Adrenal gland (tissue), 5 donors: ENCODE measurements around the gene UEVLD.

Source experiments
- POLR2A ChIP-seq, 2 donors: fragments of 450-650 bp; IDR thresholded peaks; one replicate each; pipeline ENCODE4 v1.6.1; 2017; ENCODE audit warnings: antibody characterized with exemption in 2 of 2, mild to moderate bottlenecking in 2 of 2, moderate library complexity in 1 of 2
- TF ChIP-seq, protein P1 (sequence below), 6 experiments: fragments of 450-650 bp in 4 of 6; fragments of 200-600 bp in 2 of 6; sonication (generic) in 1 of 6; IDR thresholded peaks; 1 replicate in 5 of 6; 2 replicates in 1 of 6; pipeline versions ENCODE4 v1.5.1 to v1.8.0; 2016 to 2021; ENCODE audit warnings: antibody characterized with exemption in 6 of 6, mild to moderate bottlenecking in 2 of 6, moderate library complexity in 1 of 6
- donor health status: DM: no; HTN: no; CAD: no.

DNA sequence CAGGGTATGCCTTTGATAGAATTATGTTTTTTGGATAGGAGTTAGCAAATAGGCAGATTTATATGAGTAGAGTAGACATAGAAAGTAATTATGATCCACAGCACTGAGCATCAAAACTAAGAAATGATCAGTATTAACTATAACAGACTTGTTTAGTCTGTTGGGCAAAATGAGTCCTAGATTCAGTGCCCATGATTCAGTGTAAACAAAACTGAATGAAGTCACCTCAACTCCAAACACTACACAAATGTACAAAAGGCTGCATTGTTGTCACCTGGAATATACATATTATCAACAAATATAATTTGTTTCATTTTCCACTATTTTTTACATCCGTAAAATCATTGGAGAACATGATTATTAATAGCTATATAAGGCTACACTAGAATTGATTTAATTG, 6.7 kb downstream of the UEVLD start:
- TF ChIP-seq, protein P1, sequence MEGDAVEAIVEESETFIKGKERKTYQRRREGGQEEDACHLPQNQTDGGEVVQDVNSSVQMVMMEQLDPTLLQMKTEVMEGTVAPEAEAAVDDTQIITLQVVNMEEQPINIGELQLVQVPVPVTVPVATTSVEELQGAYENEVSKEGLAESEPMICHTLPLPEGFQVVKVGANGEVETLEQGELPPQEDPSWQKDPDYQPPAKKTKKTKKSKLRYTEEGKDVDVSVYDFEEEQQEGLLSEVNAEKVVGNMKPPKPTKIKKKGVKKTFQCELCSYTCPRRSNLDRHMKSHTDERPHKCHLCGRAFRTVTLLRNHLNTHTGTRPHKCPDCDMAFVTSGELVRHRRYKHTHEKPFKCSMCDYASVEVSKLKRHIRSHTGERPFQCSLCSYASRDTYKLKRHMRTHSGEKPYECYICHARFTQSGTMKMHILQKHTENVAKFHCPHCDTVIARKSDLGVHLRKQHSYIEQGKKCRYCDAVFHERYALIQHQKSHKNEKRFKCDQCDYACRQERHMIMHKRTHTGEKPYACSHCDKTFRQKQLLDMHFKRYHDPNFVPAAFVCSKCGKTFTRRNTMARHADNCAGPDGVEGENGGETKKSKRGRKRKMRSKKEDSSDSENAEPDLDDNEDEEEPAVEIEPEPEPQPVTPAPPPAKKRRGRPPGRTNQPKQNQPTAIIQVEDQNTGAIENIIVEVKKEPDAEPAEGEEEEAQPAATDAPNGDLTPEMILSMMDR (IDR thresholded peaks at IDR 0.05), result no peak
- TF ChIP-seq POLR2A (IDR thresholded peaks at IDR 0.05), result no peak
